ENCODE results near the gene ZNF567.

DNA sequence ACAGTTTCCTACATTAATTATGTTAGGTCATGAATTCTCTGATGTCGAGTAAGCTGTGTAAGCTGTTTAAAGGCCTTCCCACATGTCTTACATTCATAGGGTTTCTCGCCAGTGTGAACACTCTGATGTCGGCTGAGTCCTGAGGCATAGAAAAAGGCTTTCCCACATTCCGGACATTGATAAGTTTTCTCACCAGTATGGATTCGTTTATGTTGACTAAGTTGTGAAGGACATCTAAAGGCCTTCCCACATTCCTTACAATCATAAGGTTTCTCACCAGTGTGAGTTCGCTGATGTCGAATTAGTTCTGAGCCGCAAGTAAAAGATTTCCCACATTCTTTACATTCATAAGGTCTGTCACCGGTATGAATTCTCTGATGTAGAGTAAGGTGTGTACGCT is 60.3 kb downstream of the ZNF567 start:
- TF ChIP-seq, protein P1, sequence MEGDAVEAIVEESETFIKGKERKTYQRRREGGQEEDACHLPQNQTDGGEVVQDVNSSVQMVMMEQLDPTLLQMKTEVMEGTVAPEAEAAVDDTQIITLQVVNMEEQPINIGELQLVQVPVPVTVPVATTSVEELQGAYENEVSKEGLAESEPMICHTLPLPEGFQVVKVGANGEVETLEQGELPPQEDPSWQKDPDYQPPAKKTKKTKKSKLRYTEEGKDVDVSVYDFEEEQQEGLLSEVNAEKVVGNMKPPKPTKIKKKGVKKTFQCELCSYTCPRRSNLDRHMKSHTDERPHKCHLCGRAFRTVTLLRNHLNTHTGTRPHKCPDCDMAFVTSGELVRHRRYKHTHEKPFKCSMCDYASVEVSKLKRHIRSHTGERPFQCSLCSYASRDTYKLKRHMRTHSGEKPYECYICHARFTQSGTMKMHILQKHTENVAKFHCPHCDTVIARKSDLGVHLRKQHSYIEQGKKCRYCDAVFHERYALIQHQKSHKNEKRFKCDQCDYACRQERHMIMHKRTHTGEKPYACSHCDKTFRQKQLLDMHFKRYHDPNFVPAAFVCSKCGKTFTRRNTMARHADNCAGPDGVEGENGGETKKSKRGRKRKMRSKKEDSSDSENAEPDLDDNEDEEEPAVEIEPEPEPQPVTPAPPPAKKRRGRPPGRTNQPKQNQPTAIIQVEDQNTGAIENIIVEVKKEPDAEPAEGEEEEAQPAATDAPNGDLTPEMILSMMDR (IDR thresholded peaks at IDR 0.05; ENCODE audit: low read length): no peak
- TF ChIP-seq EZH2 (optimal IDR thresholded peaks at IDR 0.05; ENCODE audit: low read depth, low read length) (no peak), EZH2phosphoT487 (IDR thresholded peaks at IDR 0.05; ENCODE audit: low read length) (no peak)
